Measurements from ENCODE around the gene DHRS1.
A peak's percentile ranks its signal among the peaks of the same experiment; 100 is the strongest.

DHRS1 gene

GRCh38 chr14:24322672-24323071 lies 23.1 kb upstream of the DHRS1 start:
- 97% methylated on average over 8 of the region's 10 CpGs for WGBS (ENCODE audit: insufficient coverage)
- ChIA-PET POLR2A (no interaction called here), CTCF (interaction anchor here (3.6 to 21.7 kb wide), 4 partner anchors 10 to 110 kb away, joined by 15 to 488 read pairs (median 209); partner anchors contain the start of genes CBLN3, CIDEB, DHRS1 and KHNYN)
- H3K27ac ChIP-seq (ENCODE audit: insufficient read depth in 1 of 2, low read depth in 1 of 2, low read length in 2 of 2, poor library complexity in 1 of 2, severe bottlenecking in 2 of 2), result no peak overlapping the region
- no peak for DNase-seq
- no peaks in the 10 kb centered on the region for H3K9me3 ChIP-seq (ENCODE audit: control extremely low read depth in 1 of 5, control insufficient read depth in 4 of 5, insufficient read depth in 2 of 5, low read depth in 1 of 5, low read length in 4 of 5)
- H3K4me1 ChIP-seq (ENCODE audit: control extremely low read depth in 1 of 4, control insufficient read depth in 4 of 4, insufficient read depth in 4 of 4, low read length in 3 of 4), result peaks cover 4 to 36% (median 23%) of the 10 kb centered on the region in 4 experiments
- H3K27me3 ChIP-seq (replicated peaks in 2 of 5; ENCODE audit: control insufficient read depth in 4 of 5, insufficient read depth in 5 of 5, low read length in 4 of 5), result no peaks in the 10 kb centered on the region
- no peak overlapping the region for H3K4me3 ChIP-seq (ENCODE audit: control insufficient read depth in 1 of 7, extremely low read depth in 1 of 7, insufficient read depth in 4 of 7, low read depth in 2 of 7, low read length in 6 of 7)
- H3K36me3 ChIP-seq (ENCODE audit: control insufficient read depth in 4 of 4, insufficient read depth in 4 of 4, low read length in 3 of 4), result no peaks in the 10 kb centered on the region

- ChIA-PET POLR2A (interaction anchor here (0.9 kb wide), 1 partner anchor 11 kb away, joined by 3 read pairs; no protein-coding TSS in a partner anchor), CTCF (interaction anchor here (4.5 to 21.7 kb wide), 3 partner anchors 16 to 111 kb away, joined by 27 to 488 read pairs (median 391); partner anchors contain the start of genes CBLN3, CIDEB, DHRS1 and KHNYN)
- Histone ChIP-seq H3K27ac (ENCODE audit: insufficient read depth in 1 of 2, low read depth in 1 of 2, low read length in 2 of 2, poor library complexity in 1 of 2, severe bottlenecking in 2 of 2) (no peak overlapping the region), H3K4me3 (ENCODE audit: control insufficient read depth in 1 of 7, extremely low read depth in 1 of 7, insufficient read depth in 4 of 7, low read depth in 2 of 7, low read length in 6 of 7) (no peak overlapping the region), H3K36me3 (ENCODE audit: control insufficient read depth in 4 of 4, insufficient read depth in 4 of 4, low read length in 3 of 4) (no peaks in the 10 kb centered on the region), H3K27me3 (replicated peaks in 2 of 5; ENCODE audit: control insufficient read depth in 4 of 5, insufficient read depth in 5 of 5, low read length in 4 of 5) (no peaks in the 10 kb centered on the region), H3K4me1 (ENCODE audit: control extremely low read depth in 1 of 4, control insufficient read depth in 4 of 4, insufficient read depth in 4 of 4, low read length in 3 of 4) (peaks cover 0 to 36% (median 19%) of the 10 kb centered on the region in 4 experiments), H3K9me3 (ENCODE audit: control extremely low read depth in 1 of 5, control insufficient read depth in 4 of 5, insufficient read depth in 2 of 5, low read depth in 1 of 5, low read length in 4 of 5) (no peaks in the 10 kb centered on the region)
- no peak for DNase-seq
- WGBS (ENCODE audit: insufficient coverage), result 99% methylated on average over 8 of the region's 14 CpGs
Measured at GRCh38 chr14:24321212-24321975, 21.8 kb upstream of the DHRS1 start.

GRCh38 chr14:24317141-24317928 lies 17.8 kb upstream of the DHRS1 start:
- WGBS (ENCODE audit: insufficient coverage), result 83% methylated on average over 2 of the region's 3 CpGs
- Histone ChIP-seq H3K27me3 (replicated peaks in 2 of 5; ENCODE audit: control insufficient read depth in 4 of 5, insufficient read depth in 5 of 5, low read length in 4 of 5) (no peaks in the 10 kb centered on the region), H3K9me3 (ENCODE audit: control extremely low read depth in 1 of 5, control insufficient read depth in 4 of 5, insufficient read depth in 2 of 5, low read depth in 1 of 5, low read length in 4 of 5) (no peaks in the 10 kb centered on the region), H3K4me1 (ENCODE audit: control extremely low read depth in 1 of 4, control insufficient read depth in 4 of 4, insufficient read depth in 4 of 4, low read length in 3 of 4) (peaks cover 16 to 45% (median 39%) of the 10 kb centered on the region in 4 experiments), H3K4me3 (ENCODE audit: control insufficient read depth in 1 of 7, extremely low read depth in 1 of 7, insufficient read depth in 4 of 7, low read depth in 2 of 7, low read length in 6 of 7) (no peak overlapping the region), H3K36me3 (ENCODE audit: control insufficient read depth in 4 of 4, insufficient read depth in 4 of 4, low read length in 3 of 4) (no peaks in the 10 kb centered on the region), H3K27ac (ENCODE audit: insufficient read depth in 1 of 2, low read depth in 1 of 2, low read length in 2 of 2, poor library complexity in 1 of 2, severe bottlenecking in 2 of 2) (no peak overlapping the region)
- CTCF ChIA-PET, result interaction anchor here (1.0 to 21.1 kb wide), 8 partner anchors 9 to 119 kb away, joined by 3 to 391 read pairs (median 4); partner anchors contain the start of genes CIDEB, DHRS1, LTB4R and LTB4R2
- DNase-seq, result peak in 2 of 3 donors; percentile 81 to 86
- POLR2A ChIA-PET, result interaction anchor here (0.6 kb wide), 1 partner anchor 13 kb away, joined by 3 read pairs; no protein-coding TSS in a partner anchor

- Histone ChIP-seq H3K27me3 (replicated peaks in 2 of 5; ENCODE audit: control insufficient read depth in 4 of 5, insufficient read depth in 5 of 5, low read length in 4 of 5) (no peaks in the 10 kb centered on the region), H3K9me3 (ENCODE audit: control extremely low read depth in 1 of 5, control insufficient read depth in 4 of 5, insufficient read depth in 2 of 5, low read depth in 1 of 5, low read length in 4 of 5) (no peaks in the 10 kb centered on the region), H3K4me1 (ENCODE audit: control extremely low read depth in 1 of 4, control insufficient read depth in 4 of 4, insufficient read depth in 4 of 4, low read length in 3 of 4) (peaks cover 18 to 53% (median 47%) of the 10 kb centered on the region in 4 experiments), H3K36me3 (ENCODE audit: control insufficient read depth in 4 of 4, insufficient read depth in 4 of 4, low read length in 3 of 4) (no peaks in the 10 kb centered on the region), H3K4me3 (ENCODE audit: control insufficient read depth in 1 of 7, extremely low read depth in 1 of 7, insufficient read depth in 4 of 7, low read depth in 2 of 7, low read length in 6 of 7) (no peak overlapping the region), H3K27ac (ENCODE audit: insufficient read depth in 1 of 2, low read depth in 1 of 2, low read length in 2 of 2, poor library complexity in 1 of 2, severe bottlenecking in 2 of 2) (no peak overlapping the region)
- no peak for DNase-seq
- CTCF ChIA-PET, result interaction anchor here (1.0 to 2.2 kb wide), 2 partner anchors 10 to 45 kb away, joined by 3 to 11 read pairs; partner anchors contain the start of gene RABGGTA
- WGBS (ENCODE audit: insufficient coverage), result 91% methylated on average over 13 of the region's 18 CpGs
- POLR2A ChIA-PET, result interaction anchor here (0.6 kb wide), 1 partner anchor 14 kb away, joined by 3 read pairs; no protein-coding TSS in a partner anchor
Measured at GRCh38 chr14:24316597-24316950, 17.0 kb upstream of the DHRS1 start.

GRCh38 chr14:24315807-24316596 lies 16.4 kb upstream of the DHRS1 start:
- Histone ChIP-seq H3K27me3 (replicated peaks in 2 of 5; ENCODE audit: control insufficient read depth in 4 of 5, insufficient read depth in 5 of 5, low read length in 4 of 5) (no peaks in the 10 kb centered on the region), H3K36me3 (ENCODE audit: control insufficient read depth in 4 of 4, insufficient read depth in 4 of 4, low read length in 3 of 4) (no peaks in the 10 kb centered on the region), H3K4me3 (ENCODE audit: control insufficient read depth in 1 of 7, extremely low read depth in 1 of 7, insufficient read depth in 4 of 7, low read depth in 2 of 7, low read length in 6 of 7) (no peak overlapping the region), H3K4me1 (ENCODE audit: control extremely low read depth in 1 of 4, control insufficient read depth in 4 of 4, insufficient read depth in 4 of 4, low read length in 3 of 4) (peaks cover 18 to 59% (median 52%) of the 10 kb centered on the region in 4 experiments), H3K27ac (ENCODE audit: insufficient read depth in 1 of 2, low read depth in 1 of 2, low read length in 2 of 2, poor library complexity in 1 of 2, severe bottlenecking in 2 of 2) (no peak overlapping the region), H3K9me3 (ENCODE audit: control extremely low read depth in 1 of 5, control insufficient read depth in 4 of 5, insufficient read depth in 2 of 5, low read depth in 1 of 5, low read length in 4 of 5) (no peaks in the 10 kb centered on the region)
- DNase-seq, result peak in 1 of 3 donors; percentile 28
- WGBS (ENCODE audit: insufficient coverage), result 94% methylated on average over 69 of the region's 70 CpGs
- CTCF ChIA-PET, result interaction anchor here (1.0 to 2.2 kb wide), 2 partner anchors 10 to 45 kb away, joined by 3 to 11 read pairs; partner anchors contain the start of gene RABGGTA
- POLR2A ChIA-PET, result no interaction called here

- ChIA-PET POLR2A (no interaction called here), CTCF (interaction anchor here (19.1 kb wide), 1 partner anchor 13 kb away, joined by 391 read pairs; the partner anchor contains the start of gene ADCY4)
- no peak for DNase-seq
- no peaks in the 10 kb centered on the region for H3K27me3 ChIP-seq (replicated peaks in 2 of 5; ENCODE audit: control insufficient read depth in 4 of 5, insufficient read depth in 5 of 5, low read length in 4 of 5)
- 94% methylated on average over 8 of the region's 10 CpGs for WGBS (ENCODE audit: insufficient coverage)
- H3K27ac ChIP-seq (ENCODE audit: insufficient read depth in 1 of 2, low read depth in 1 of 2, low read length in 2 of 2, poor library complexity in 1 of 2, severe bottlenecking in 2 of 2), result no peak overlapping the region
- H3K9me3 ChIP-seq (ENCODE audit: control extremely low read depth in 1 of 5, control insufficient read depth in 4 of 5, insufficient read depth in 2 of 5, low read depth in 1 of 5, low read length in 4 of 5), result no peaks in the 10 kb centered on the region
- no peak overlapping the region for H3K4me3 ChIP-seq (ENCODE audit: control insufficient read depth in 1 of 7, extremely low read depth in 1 of 7, insufficient read depth in 4 of 7, low read depth in 2 of 7, low read length in 6 of 7)
- peaks cover 18 to 65% (median 59%) of the 10 kb centered on the region in 4 experiments for H3K4me1 ChIP-seq (ENCODE audit: control extremely low read depth in 1 of 4, control insufficient read depth in 4 of 4, insufficient read depth in 4 of 4, low read length in 3 of 4)
- no peaks in the 10 kb centered on the region for H3K36me3 ChIP-seq (ENCODE audit: control insufficient read depth in 4 of 4, insufficient read depth in 4 of 4, low read length in 3 of 4)
Measured at GRCh38 chr14:24315243-24315806, 15.7 kb upstream of the DHRS1 start.

All from common myeloid progenitor, CD34-positive (primary cell).